ENCODE results near the gene TMEM127.

The TMEM127 gene

GRCh38 chr2:96256611-96257113, 9.1 kb downstream of the TMEM127 start:
- Mint-ChIP-seq H3K9me3 (no peaks in the 10 kb centered on the region), H3K27ac (peak overlapping the region; percentile 69), H3K4me1 (ENCODE audit: low read depth) (peaks cover 67% of the 10 kb centered on the region), H3K27me3 (no peaks in the 10 kb centered on the region), H3K36me3 (ENCODE audit: low read depth) (peaks cover 41% of the 10 kb centered on the region), H3K4me3 (peak overlapping the region; percentile 50)

- Mint-ChIP-seq H3K4me1 (ENCODE audit: low read depth) (peaks cover 49% of the 10 kb centered on the region), H3K9me3 (no peaks in the 10 kb centered on the region), H3K4me3 (no peak overlapping the region), H3K36me3 (ENCODE audit: low read depth) (peaks cover 49% of the 10 kb centered on the region), H3K27me3 (no peaks in the 10 kb centered on the region), H3K27ac (no peak overlapping the region)
Observed at GRCh38 chr2:96254571-96254970, 11.2 kb downstream of the TMEM127 start.

GRCh38 chr2:96253006-96253405, 12.8 kb downstream of the TMEM127 start:
- H3K27ac Mint-ChIP-seq: no peak overlapping the region
- peaks cover 37% of the 10 kb centered on the region for H3K4me1 Mint-ChIP-seq (ENCODE audit: low read depth)
- H3K9me3 Mint-ChIP-seq: no peaks in the 10 kb centered on the region
- H3K36me3 Mint-ChIP-seq (ENCODE audit: low read depth): peaks cover 42% of the 10 kb centered on the region
- H3K4me3 Mint-ChIP-seq: no peak overlapping the region
- H3K27me3 Mint-ChIP-seq: no peaks in the 10 kb centered on the region

GRCh38 chr2:96252526-96252925, 13.3 kb downstream of the TMEM127 start:
- Mint-ChIP-seq H3K4me1 (ENCODE audit: low read depth) (peaks cover 35% of the 10 kb centered on the region), H3K36me3 (ENCODE audit: low read depth) (peaks cover 42% of the 10 kb centered on the region), H3K27ac (no peak overlapping the region), H3K4me3 (no peak overlapping the region), H3K9me3 (no peaks in the 10 kb centered on the region), H3K27me3 (no peaks in the 10 kb centered on the region)

GRCh38 chr2:96251721-96252292, 14.0 kb downstream of the TMEM127 start:
- H3K36me3 Mint-ChIP-seq (ENCODE audit: low read depth): peaks cover 41% of the 10 kb centered on the region
- H3K4me3 Mint-ChIP-seq: no peak overlapping the region
- H3K9me3 Mint-ChIP-seq: no peaks in the 10 kb centered on the region
- peaks cover 32% of the 10 kb centered on the region for H3K4me1 Mint-ChIP-seq (ENCODE audit: low read depth)
- no peaks in the 10 kb centered on the region for H3K27me3 Mint-ChIP-seq
- peak overlapping the region; percentile 65 for H3K27ac Mint-ChIP-seq

GRCh38 chr2:96250188-96250587, 15.6 kb downstream of the TMEM127 start:
- H3K27me3 Mint-ChIP-seq: no peaks in the 10 kb centered on the region
- peak overlapping the region; percentile 32 for H3K27ac Mint-ChIP-seq
- H3K4me3 Mint-ChIP-seq: no peak overlapping the region
- H3K36me3 Mint-ChIP-seq (ENCODE audit: low read depth): peaks cover 32% of the 10 kb centered on the region
- H3K9me3 Mint-ChIP-seq: no peaks in the 10 kb centered on the region
- peaks cover 30% of the 10 kb centered on the region for H3K4me1 Mint-ChIP-seq (ENCODE audit: low read depth)

GRCh38 chr2:96249654-96250053, 16.1 kb downstream of the TMEM127 start:
- no peak overlapping the region for H3K4me3 Mint-ChIP-seq
- H3K36me3 Mint-ChIP-seq (ENCODE audit: low read depth): peaks cover 30% of the 10 kb centered on the region
- no peaks in the 10 kb centered on the region for H3K9me3 Mint-ChIP-seq
- H3K27ac Mint-ChIP-seq: peak overlapping the region; percentile 21
- no peaks in the 10 kb centered on the region for H3K27me3 Mint-ChIP-seq
- H3K4me1 Mint-ChIP-seq (ENCODE audit: low read depth): peaks cover 28% of the 10 kb centered on the region

GRCh38 chr2:96248624-96249023, 17.2 kb downstream of the TMEM127 start:
- Mint-ChIP-seq H3K4me1 (ENCODE audit: low read depth) (peaks cover 28% of the 10 kb centered on the region), H3K27me3 (no peaks in the 10 kb centered on the region), H3K36me3 (ENCODE audit: low read depth) (peaks cover 23% of the 10 kb centered on the region), H3K9me3 (no peaks in the 10 kb centered on the region), H3K27ac (no peak overlapping the region), H3K4me3 (no peak overlapping the region)

- H3K36me3 Mint-ChIP-seq (ENCODE audit: low read depth): peaks cover 18% of the 10 kb centered on the region
- H3K27ac Mint-ChIP-seq: peak overlapping the region; percentile 29
- H3K4me3 Mint-ChIP-seq: no peak overlapping the region
- no peaks in the 10 kb centered on the region for H3K9me3 Mint-ChIP-seq
- H3K4me1 Mint-ChIP-seq (ENCODE audit: low read depth): peaks cover 32% of the 10 kb centered on the region
- H3K27me3 Mint-ChIP-seq: no peaks in the 10 kb centered on the region
Observed at GRCh38 chr2:96247896-96248295, 17.9 kb downstream of the TMEM127 start.

- Mint-ChIP-seq H3K27me3 (no peaks in the 10 kb centered on the region), H3K36me3 (ENCODE audit: low read depth) (peaks cover 14% of the 10 kb centered on the region), H3K4me3 (no peak overlapping the region), H3K27ac (peak overlapping the region; percentile 9), H3K4me1 (ENCODE audit: low read depth) (peaks cover 41% of the 10 kb centered on the region), H3K9me3 (no peaks in the 10 kb centered on the region)
Observed at GRCh38 chr2:96247009-96247408, 18.8 kb downstream of the TMEM127 start.

- H3K27ac Mint-ChIP-seq: peak overlapping the region; percentile 42
- H3K9me3 Mint-ChIP-seq: no peaks in the 10 kb centered on the region
- H3K36me3 Mint-ChIP-seq (ENCODE audit: low read depth): peaks cover 7% of the 10 kb centered on the region
- no peaks in the 10 kb centered on the region for H3K27me3 Mint-ChIP-seq
- no peak overlapping the region for H3K4me3 Mint-ChIP-seq
- H3K4me1 Mint-ChIP-seq (ENCODE audit: low read depth): peaks cover 49% of the 10 kb centered on the region
Observed at GRCh38 chr2:96245609-96246390, 20.0 kb downstream of the TMEM127 start.

GRCh38 chr2:96243843-96244242, 22.0 kb downstream of the TMEM127 start:
- peaks cover 53% of the 10 kb centered on the region for H3K4me1 Mint-ChIP-seq (ENCODE audit: low read depth)
- H3K27ac Mint-ChIP-seq: no peak overlapping the region
- no peak overlapping the region for H3K4me3 Mint-ChIP-seq
- H3K36me3 Mint-ChIP-seq (ENCODE audit: low read depth): no peaks in the 10 kb centered on the region
- H3K27me3 Mint-ChIP-seq: no peaks in the 10 kb centered on the region
- H3K9me3 Mint-ChIP-seq: no peaks in the 10 kb centered on the region

- Mint-ChIP-seq H3K27me3 (no peaks in the 10 kb centered on the region), H3K27ac (peak overlapping the region; percentile 82), H3K9me3 (no peaks in the 10 kb centered on the region), H3K4me1 (ENCODE audit: low read depth) (peaks cover 48% of the 10 kb centered on the region), H3K36me3 (ENCODE audit: low read depth) (no peaks in the 10 kb centered on the region), H3K4me3 (peak overlapping the region; percentile 38)
Observed at GRCh38 chr2:96241900-96242611, 23.7 kb downstream of the TMEM127 start.

GRCh38 chr2:96241227-96241626, 24.6 kb downstream of the TMEM127 start:
- H3K27me3 Mint-ChIP-seq: no peaks in the 10 kb centered on the region
- peak overlapping the region; percentile 38 for H3K4me3 Mint-ChIP-seq
- H3K4me1 Mint-ChIP-seq (ENCODE audit: low read depth): peaks cover 42% of the 10 kb centered on the region
- H3K27ac Mint-ChIP-seq: peak overlapping the region; percentile 82
- H3K9me3 Mint-ChIP-seq: no peaks in the 10 kb centered on the region
- no peaks in the 10 kb centered on the region for H3K36me3 Mint-ChIP-seq (ENCODE audit: low read depth)

Data from stimulated activated naive CD8-positive, alpha-beta T cell treated with anti-CD3 and anti-CD28 coated beads, Interleukin-15, Interleukin-2, amounts not matched to agents 100 ng/mL and 50 ng/mL, for 24 hours (primary cell).